ENCODE data around the gene PARP2. TPM values are rescaled to one million over a fixed set of nuclear protein-coding genes. Genes with fewer than 3 reads are reported as not detected.

The PARP2 gene
- total and polyA plus RNA-seq, 2 of the 8 experiments (the other 6 are each of a cell fraction or from before 2014, with no cell fraction given): 27.7 to 41.7 TPM

- Histone ChIP-seq H3K18ac (ENCODE audit: extremely low read depth, low read length) (no peak overlapping the region), H3K9me3 (ENCODE audit: insufficient read depth in 2 of 2, low read depth in 1 of 2, low read length in 1 of 2) (no peaks in the 10 kb centered on the region), H3K4ac (replicated peaks; ENCODE audit: insufficient read length, low read depth, low read length) (no peak overlapping the region), H3K56ac (replicated peaks; ENCODE audit: insufficient read length, low read depth, low read length) (no peak overlapping the region), H3K9ac (replicated peaks in 1 of 4; ENCODE audit: extremely low read depth in 1 of 4, low read depth in 3 of 4, low read length in 3 of 4) (no peak overlapping the region), H3K79me1 (ENCODE audit: low read depth, low read length) (no peaks in the 10 kb centered on the region), H3K36me3 (ENCODE audit: control insufficient read depth in 2 of 4, insufficient read depth in 4 of 4, low read length in 3 of 4) (peaks cover 3 to 23% (median 13%) of the 10 kb centered on the region in 4 experiments; a peak in 5 of 8 replicates), H2AFZ (ENCODE audit: low read length) (no peak overlapping the region), H3K4me1 (replicated peaks in 1 of 4; ENCODE audit: control insufficient read depth in 3 of 4, insufficient read depth in 4 of 4, low read length in 3 of 4) (no peaks in the 10 kb centered on the region), H2BK120ac (replicated peaks; ENCODE audit: low read depth, low read length) (no peak overlapping the region), H3K4me2 (ENCODE audit: insufficient read depth in 1 of 2, low read depth in 2 of 2, low read length in 2 of 2) (no peak overlapping the region), H3K14ac (ENCODE audit: insufficient read length) (no peak overlapping the region), H4K5ac (ENCODE audit: insufficient read length, low read depth, low read length) (no peak overlapping the region), H3K27ac (ENCODE audit: low read depth, low read length) (no peak overlapping the region), H2BK20ac (ENCODE audit: low read length) (no peak overlapping the region), H3K23me2 (ENCODE audit: low read depth, low read length) (no peaks in the 10 kb centered on the region), H3K27me3 (replicated peaks in 1 of 4; ENCODE audit: control insufficient read depth in 3 of 4, extremely low read depth in 1 of 4, insufficient read depth in 3 of 4, low read length in 3 of 4) (no peaks in the 10 kb centered on the region; a peak in 1 of 7 replicates), H3K4me3 (ENCODE audit: extremely low read depth in 1 of 4, insufficient read depth in 2 of 4, low read depth in 3 of 4, low read length in 4 of 4) (no peak overlapping the region), H4K91ac (replicated peaks; ENCODE audit: insufficient read length, low read length) (no peak overlapping the region), H4K20me1 (replicated peaks in 1 of 2; ENCODE audit: control insufficient read depth in 1 of 2, insufficient read depth in 2 of 2, low read length in 2 of 2) (peaks cover 0 to 3% of the 10 kb centered on the region in 2 experiments), H2BK15ac (ENCODE audit: low read length) (no peak overlapping the region), H4K8ac (ENCODE audit: extremely low read depth, insufficient read depth, low read length) (no peak overlapping the region), H3K23ac (ENCODE audit: insufficient read length) (no peak overlapping the region), H2BK12ac (ENCODE audit: low read depth, low read length) (no peak overlapping the region), H2AK5ac (ENCODE audit: low read depth, low read length) (no peak overlapping the region), H3K79me2 (ENCODE audit: control insufficient read depth in 1 of 2, insufficient read depth in 2 of 2, low read length in 2 of 2) (no peaks in the 10 kb centered on the region), H2BK5ac (ENCODE audit: low read depth, low read length) (no peak overlapping the region)
- FAIRE-seq (no peak), DNase-seq (ENCODE audit: low read depth in 1 of 2, low spot score in 2 of 2) (no peak)
- POLR2A ChIA-PET (ENCODE audit: partially characterized antibody): interaction anchor here (2.0 kb wide), 1 partner anchor 40 kb away, joined by 8 read pairs; the partner anchor contains the start of gene PARP2
- no peak for TF ChIP-seq FOSL1 (IDR thresholded peaks at IDR 0.05; ENCODE audit: insufficient read depth, low read depth, low read length)
- no peak for TF ChIP-seq POLR2A (IDR thresholded peaks at IDR 0.05; ENCODE audit: control extremely low read depth in 1 of 2, low read depth in 2 of 2, low read length in 2 of 2)
- no peak for TF ChIP-seq BACH1 (IDR thresholded peaks at IDR 0.05; ENCODE audit: low read length)
- no peak for TF ChIP-seq SP2 (IDR thresholded peaks at IDR 0.05; ENCODE audit: low read length)
- TF ChIP-seq SP4 (IDR thresholded peaks at IDR 0.05; ENCODE audit: low read length): no peak
- no peak for TF ChIP-seq CTCF (IDR thresholded peaks at IDR 0.05; ENCODE audit: control extremely low read depth in 1 of 3, insufficient read depth in 1 of 3, low read depth in 1 of 3, low read length in 3 of 3)
- TF ChIP-seq EZH2 (IDR thresholded peaks at IDR 0.05; ENCODE audit: low read depth, low read length, severe bottlenecking): no peak
- no peak for TF ChIP-seq TEAD4 (IDR thresholded peaks at IDR 0.05; ENCODE audit: low read depth, low read length)
- TF ChIP-seq RBBP5 (IDR thresholded peaks at IDR 0.05; ENCODE audit: borderline replicate concordance, low read depth, low read length): no peak
- TF ChIP-seq TCF12 (IDR thresholded peaks at IDR 0.05; ENCODE audit: low read depth, low read length): no peak
- no peak for TF ChIP-seq KDM5A (IDR thresholded peaks at IDR 0.05; ENCODE audit: low read length)
- CTCF ChIA-PET (ENCODE audit: partially characterized antibody): no interaction called here
- WGBS, 2 experiments (ENCODE audit: extremely low coverage in 1 of 2, insufficient coverage in 1 of 2, insufficient read length in 1 of 2, insufficient replicate concordance in 2 of 2, low coverage in 1 of 2, low lambda C conversion rate in 2 of 2, missing lambda C conversion rate in 1 of 2): 98% methylated on average over 4 of the region's 5 CpGs; no CpG with 5 or more reads in 1 of the 2 experiments
Observed at GRCh38 chr14:20383636-20384035, 40.2 kb downstream of the PARP2 start.

Data from H1 (cell line).